PFSK-1 (cell line): ENCODE measurements around the gene PUM2.

Experiments used
- POLR2AphosphoS5 ChIP-seq: IDR thresholded peaks from 2 replicates; pipeline ENCODE4 v1.6.1; 2012; ENCODE audit warnings: low read depth, mild to moderate bottlenecking, control low read depth, low read length, moderate library complexity
- SIN3A ChIP-seq: IDR thresholded peaks from 2 replicates; pipeline ENCODE4 v1.6.1; 2012; ENCODE audit warnings: mild to moderate bottlenecking, low read length, moderate library complexity, borderline replicate concordance; ENCODE audit not compliant: insufficient read depth
- TF ChIP-seq, protein P1 (sequence below), 2 experiments: IDR thresholded peaks; 2 replicates each; pipeline versions ENCODE4 v1.6.1 to v1.8.0; 2011 to 2012; ENCODE audit warnings: low read depth in 2 of 2, low read length in 2 of 2, control low read depth in 1 of 2, inconsistent platforms in 1 of 2, mild to moderate bottlenecking in 1 of 2, moderate library complexity in 1 of 2; ENCODE audit not compliant: insufficient read depth in 1 of 2

DNA sequence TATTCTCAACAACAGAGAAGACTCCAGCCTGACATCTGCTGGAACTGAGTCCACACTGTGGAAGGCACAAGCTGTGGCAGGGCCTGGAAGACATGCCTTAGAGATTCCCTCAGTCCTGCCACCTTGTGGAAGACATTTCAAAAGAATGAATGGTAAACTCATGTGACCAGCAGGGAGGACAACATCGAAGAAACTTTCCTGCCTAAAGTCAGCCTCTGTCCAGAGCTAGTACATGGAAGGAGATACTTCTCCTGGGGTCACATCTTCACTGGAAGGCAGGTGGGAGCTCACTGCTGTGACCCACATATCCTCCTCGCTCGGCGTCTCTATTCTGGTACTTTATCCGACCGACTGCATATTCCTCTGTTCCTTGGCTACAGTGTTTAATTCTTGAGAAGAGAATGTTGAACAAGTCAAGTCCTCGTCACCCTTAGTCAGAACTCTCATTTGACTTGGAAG is 59.5 kb downstream of the PUM2 start:
- TF ChIP-seq, protein P1, sequence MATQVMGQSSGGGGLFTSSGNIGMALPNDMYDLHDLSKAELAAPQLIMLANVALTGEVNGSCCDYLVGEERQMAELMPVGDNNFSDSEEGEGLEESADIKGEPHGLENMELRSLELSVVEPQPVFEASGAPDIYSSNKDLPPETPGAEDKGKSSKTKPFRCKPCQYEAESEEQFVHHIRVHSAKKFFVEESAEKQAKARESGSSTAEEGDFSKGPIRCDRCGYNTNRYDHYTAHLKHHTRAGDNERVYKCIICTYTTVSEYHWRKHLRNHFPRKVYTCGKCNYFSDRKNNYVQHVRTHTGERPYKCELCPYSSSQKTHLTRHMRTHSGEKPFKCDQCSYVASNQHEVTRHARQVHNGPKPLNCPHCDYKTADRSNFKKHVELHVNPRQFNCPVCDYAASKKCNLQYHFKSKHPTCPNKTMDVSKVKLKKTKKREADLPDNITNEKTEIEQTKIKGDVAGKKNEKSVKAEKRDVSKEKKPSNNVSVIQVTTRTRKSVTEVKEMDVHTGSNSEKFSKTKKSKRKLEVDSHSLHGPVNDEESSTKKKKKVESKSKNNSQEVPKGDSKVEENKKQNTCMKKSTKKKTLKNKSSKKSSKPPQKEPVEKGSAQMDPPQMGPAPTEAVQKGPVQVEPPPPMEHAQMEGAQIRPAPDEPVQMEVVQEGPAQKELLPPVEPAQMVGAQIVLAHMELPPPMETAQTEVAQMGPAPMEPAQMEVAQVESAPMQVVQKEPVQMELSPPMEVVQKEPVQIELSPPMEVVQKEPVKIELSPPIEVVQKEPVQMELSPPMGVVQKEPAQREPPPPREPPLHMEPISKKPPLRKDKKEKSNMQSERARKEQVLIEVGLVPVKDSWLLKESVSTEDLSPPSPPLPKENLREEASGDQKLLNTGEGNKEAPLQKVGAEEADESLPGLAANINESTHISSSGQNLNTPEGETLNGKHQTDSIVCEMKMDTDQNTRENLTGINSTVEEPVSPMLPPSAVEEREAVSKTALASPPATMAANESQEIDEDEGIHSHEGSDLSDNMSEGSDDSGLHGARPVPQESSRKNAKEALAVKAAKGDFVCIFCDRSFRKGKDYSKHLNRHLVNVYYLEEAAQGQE (IDR thresholded peaks at IDR 0.05; ENCODE audit: insufficient read depth in 1 of 2, low read depth in 2 of 2, low read length in 2 of 2), result no peak
- TF ChIP-seq SIN3A, result no peak
- TF ChIP-seq POLR2AphosphoS5, result no peak
